Measurements from ENCODE around the gene PTPRT. TPM values are rescaled to one million over a fixed set of nuclear protein-coding genes. Genes with fewer than 3 reads are reported as not detected.
A peak's percentile ranks its signal among the peaks of the same experiment; 100 is the strongest.

PTPRT gene
- total RNA-seq, 1 experiment from 2014 or later: not detected

DNA sequence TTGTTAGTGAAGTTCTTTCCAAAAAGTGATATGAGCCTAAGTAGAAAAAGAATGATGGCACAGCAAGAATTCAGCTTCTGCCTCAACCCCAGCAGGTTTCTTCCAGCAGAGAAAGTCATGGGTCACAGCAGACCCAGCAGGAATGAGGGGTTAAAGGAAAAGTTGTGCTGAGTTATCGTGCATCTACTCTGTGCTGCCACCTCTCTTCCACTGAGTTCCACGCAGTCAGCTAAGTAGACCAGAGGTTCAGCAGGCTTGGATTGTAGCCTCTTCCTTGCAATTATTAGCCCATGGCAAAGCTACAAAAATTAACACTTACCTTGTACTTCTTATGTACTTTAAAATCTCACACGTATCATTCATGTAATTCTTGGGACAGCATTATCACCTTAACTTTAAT lies 510.8 kb downstream of the PTPRT start:
- CTCF ChIA-PET: no interaction called here
- intact Hi-C loops (cut with micrococcal nuclease): no loop called here
- no peak for TF ChIP-seq EZH2phosphoT487 (IDR thresholded peaks at IDR 0.05; ENCODE audit: borderline replicate concordance, low read length)
- no peak for TF ChIP-seq EZH2 (IDR thresholded peaks at IDR 0.05; ENCODE audit: low read length, unreplicated experiment)
- 0 out of 2 replicates have a peak, but pooled peaks have one; percentile 9 for TF ChIP-seq CTCF (conservative IDR thresholded peaks at IDR 0.05; ENCODE audit: low read depth, low read length)

DNA sequence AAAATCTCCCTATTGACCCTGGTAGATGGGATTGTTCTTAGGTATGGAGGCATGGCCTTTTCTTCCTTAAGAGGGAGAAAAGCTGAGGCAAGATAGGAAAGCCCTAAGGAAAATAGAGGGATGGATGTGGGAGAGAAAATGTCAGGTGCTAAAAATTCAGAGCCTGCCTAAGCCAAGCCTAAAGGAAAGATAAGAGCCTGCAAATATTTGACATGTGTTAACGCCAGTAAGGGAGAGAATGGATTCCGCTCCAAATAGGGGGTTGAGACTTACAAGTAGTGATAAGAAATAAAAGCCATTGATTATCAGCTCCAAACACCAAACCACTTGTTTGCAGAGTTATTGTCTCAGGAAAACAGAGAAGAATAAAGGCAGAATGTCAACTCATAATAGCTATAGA lies 533.6 kb downstream of the PTPRT start:
- Histone ChIP-seq H2AFZ (ENCODE audit: low read length) (no peak overlapping the region), H3K27me3 (ENCODE audit: low read length) (no peaks in the 10 kb centered on the region), H3F3A (ENCODE audit: low read length, unreplicated experiment) (no peaks in the 10 kb centered on the region), H3K27ac (ENCODE audit: low read length) (no peak overlapping the region), H3K4me3 (ENCODE audit: low read length) (no peak overlapping the region), H3K9me3 (ENCODE audit: low read length) (peaks cover 29% of the 10 kb centered on the region), H3K36me3 (ENCODE audit: low read depth, low read length) (no peaks in the 10 kb centered on the region; the same call in 1 of the 2 replicates), H3K9me2 (replicated peaks; ENCODE audit: low read length) (no peaks in the 10 kb centered on the region), H3K4me1 (ENCODE audit: insufficient read depth, low read length) (no peaks in the 10 kb centered on the region), H3K4me2 (ENCODE audit: low read length) (no peak overlapping the region), H4K20me1 (ENCODE audit: low read length) (no peaks in the 10 kb centered on the region), H3K9ac (ENCODE audit: low read length) (no peak overlapping the region), H3K79me2 (ENCODE audit: low read length) (no peaks in the 10 kb centered on the region)
- ChIA-PET CTCF (no interaction called here), POLR2A (ENCODE audit: unreplicated experiment) (no interaction called here)
- ATAC-seq (no peak), DNase-seq (no peak)
- BruUV-seq (replicated peaks): no TSS peak
- no peak for TF ChIP-seq EZH2 (IDR thresholded peaks at IDR 0.05; ENCODE audit: low read length, unreplicated experiment)
- intact Hi-C loops (cut with micrococcal nuclease): no loop called here

More for the DNA sequence above, 510.8 kb downstream of the PTPRT start:
- POLR2A ChIA-PET (ENCODE audit: unreplicated experiment): no interaction called here
- BruUV-seq (replicated peaks): no TSS peak
- Histone ChIP-seq H3K4me1 (ENCODE audit: insufficient read depth, low read length) (no peaks in the 10 kb centered on the region), H3K9me2 (replicated peaks; ENCODE audit: low read length) (no peaks in the 10 kb centered on the region), H3K4me3 (ENCODE audit: low read length) (no peak overlapping the region), H2AFZ (ENCODE audit: low read length) (no peak overlapping the region), H3F3A (ENCODE audit: low read length, unreplicated experiment) (no peaks in the 10 kb centered on the region), H3K27me3 (ENCODE audit: low read length) (no peaks in the 10 kb centered on the region), H3K9me3 (ENCODE audit: low read length) (peaks cover 36% of the 10 kb centered on the region), H3K27ac (ENCODE audit: low read length) (no peak overlapping the region), H3K79me2 (ENCODE audit: low read length) (no peaks in the 10 kb centered on the region), H4K20me1 (ENCODE audit: low read length) (no peaks in the 10 kb centered on the region), H3K36me3 (ENCODE audit: low read depth, low read length) (no peaks in the 10 kb centered on the region), H3K4me2 (ENCODE audit: low read length) (no peak overlapping the region), H3K9ac (ENCODE audit: low read length) (no peak overlapping the region)
- ATAC-seq: no peak
- no peak for DNase-seq

- TF ChIP-seq EZH2 (IDR thresholded peaks at IDR 0.05; ENCODE audit: low read length, unreplicated experiment) (no peak), CTCF (conservative IDR thresholded peaks at IDR 0.05; ENCODE audit: low read depth, low read length) (no peak), EZH2phosphoT487 (IDR thresholded peaks at IDR 0.05; ENCODE audit: borderline replicate concordance, low read length) (no peak)
- H3K27me3 ChIP-seq (ENCODE audit: low read length): no peaks in the 10 kb centered on the region
- H3K4me2 ChIP-seq (ENCODE audit: low read length): no peak overlapping the region
- CTCF ChIA-PET: no interaction called here
- no peak overlapping the region for H3K27ac ChIP-seq (ENCODE audit: low read length)
- H3K4me1 ChIP-seq (ENCODE audit: insufficient read depth, low read length): no peaks in the 10 kb centered on the region
- no peak overlapping the region for H3K9ac ChIP-seq (ENCODE audit: low read length)
- POLR2A ChIA-PET (ENCODE audit: unreplicated experiment): no interaction called here
- no peaks in the 10 kb centered on the region for H3K9me2 ChIP-seq (replicated peaks; ENCODE audit: low read length)
- DNase-seq (no peak), ATAC-seq (no peak)
- no TSS peak for BruUV-seq (replicated peaks)
- no peak overlapping the region for H2AFZ ChIP-seq (ENCODE audit: low read length)
- no peaks in the 10 kb centered on the region for H3K79me2 ChIP-seq (ENCODE audit: low read length)
- no peak overlapping the region for H3K4me3 ChIP-seq (ENCODE audit: low read length)
- H3K36me3 ChIP-seq (ENCODE audit: low read depth, low read length): no peaks in the 10 kb centered on the region; the same call in 1 of the 2 replicates
- no peaks in the 10 kb centered on the region for H3F3A ChIP-seq (ENCODE audit: low read length, unreplicated experiment)
- H4K20me1 ChIP-seq (ENCODE audit: low read length): no peaks in the 10 kb centered on the region
- peaks cover 33% of the 10 kb centered on the region for H3K9me3 ChIP-seq (ENCODE audit: low read length)
- intact Hi-C loops (cut with micrococcal nuclease): no loop called here
These were observed 537.4 kb downstream of the PTPRT start for GRCh38 chr20:42652266-42652665.

All from PC-3 (cell line).